B cell (primary cell): ENCODE measurements around the gene CLDN2. TPM values are rescaled to one million over a fixed set of nuclear protein-coding genes. Genes with fewer than 3 reads are reported as not detected.

Source experiments
- ATAC-seq: fragments of 200-7000 bp; cut with Tn5 transposase; one replicate; pipeline ENCODE4 v1.10.0; 2021; ENCODE audit warnings: low read depth, mild to moderate bottlenecking, moderate number of reproducible peaks, moderate library complexity
- CTCF ChIA-PET: fragments of 350-600 bp; sonication (Branson Sonifier 250); formaldehyde crosslinking; loops from one replicate; lab custom pipeline; 2021; ENCODE audit warnings: antibody characterized with exemption, inconsistent platforms; lab: Charles Lee
- POLR2A ChIA-PET: fragments of 350-600 bp; sonication (Branson Sonifier 250); formaldehyde crosslinking; loops from one replicate; lab custom pipeline; 2021; ENCODE audit warnings: antibody characterized with exemption; lab: Charles Lee
- DNase-seq: peaks from one replicate; pipeline ENCODE4 v3.0.0; 2013
- H2AFZ ChIP-seq: 2 replicates; pipeline ENCODE4 v1.6.1; 2012; ENCODE audit warnings: mild to moderate bottlenecking, low read depth, low read length; ENCODE audit not compliant: insufficient read depth, poor library complexity, severe bottlenecking
- H3K27ac ChIP-seq, 2 donors: 1 replicate in 1 of 2; 2 replicates in 1 of 2; pipeline ENCODE4 v1.5.1; 2012 to 2013; ENCODE audit warnings: low read length in 2 of 2, mild to moderate bottlenecking in 2 of 2, moderate library complexity in 1 of 2
- H3K27me3 ChIP-seq, 4 experiments: fragments of 200-600 bp in 1 of 4; sonication (generic) in 1 of 4; replicated peaks in 1 of 4; 1 replicate in 2 of 4; 2 replicates in 2 of 4; pipeline versions ENCODE4 v1.6.1 to v1.7.0; 2013 to 2016; ENCODE audit warnings: low read length in 3 of 4, mild to moderate bottlenecking in 2 of 4, mixed read lengths in 1 of 4, moderate library complexity in 1 of 4; ENCODE audit not compliant: insufficient read depth in 4 of 4, control insufficient read depth in 3 of 4; ENCODE audit errors: control extremely low read depth in 1 of 4
- H3K36me3 ChIP-seq, 2 experiments: replicated peaks in 1 of 2; 1 replicate in 1 of 2; 2 replicates in 1 of 2; pipeline versions ENCODE4 v1.6.1 to v1.7.1; 2013; ENCODE audit warnings: low read length in 1 of 2; ENCODE audit not compliant: insufficient read depth in 2 of 2, control insufficient read depth in 1 of 2; ENCODE audit errors: control extremely low read depth in 1 of 2, extremely low read depth in 1 of 2
- H3K4me1 ChIP-seq, 2 donors: fragments of 200-600 bp in 1 of 2; sonication (generic) in 1 of 2; 1 replicate in 1 of 2; 2 replicates in 1 of 2; pipeline versions ENCODE4 v1.5.1 to v1.6.1; 2013 to 2017; ENCODE audit warnings: low read length in 2 of 2; ENCODE audit not compliant: control insufficient read depth in 2 of 2, insufficient read depth in 2 of 2
- H3K4me2 ChIP-seq: replicated peaks from 2 replicates; pipeline ENCODE3; 2012; ENCODE audit warnings: mild to moderate bottlenecking, low read depth, low read length; ENCODE audit not compliant: poor library complexity, severe bottlenecking
- H3K4me3 ChIP-seq, 5 experiments: fragments of 200-600 bp in 1 of 5; sonication (generic) in 1 of 5; 1 replicate in 3 of 5; 2 replicates in 2 of 5; pipeline versions ENCODE4 v1.5.1 to v1.7.0; 2011 to 2016; ENCODE audit warnings: low read length in 4 of 5, mild to moderate bottlenecking in 4 of 5, low read depth in 2 of 5, control low read depth in 1 of 5, moderate library complexity in 1 of 5; ENCODE audit not compliant: insufficient read depth in 1 of 5; ENCODE audit errors: control extremely low read depth in 1 of 5, extremely low read depth in 1 of 5
- H3K79me2 ChIP-seq: fragments of 200-600 bp; sonication (generic); one replicate; pipeline ENCODE4 v1.6.0; 2016; ENCODE audit warnings: low read length; ENCODE audit not compliant: control insufficient read depth, insufficient read depth
- H3K9ac ChIP-seq: fragments of 200-600 bp; sonication (generic); 2 replicates; pipeline ENCODE4 v1.6.1; 2017; ENCODE audit warnings: mild to moderate bottlenecking, low read length, moderate library complexity
- H3K9me3 ChIP-seq, 3 donors: one replicate each; pipeline versions ENCODE4 v1.6.1 to v1.7.1; 2013; ENCODE audit warnings: low read length in 2 of 3; ENCODE audit not compliant: control insufficient read depth in 2 of 3, insufficient read depth in 1 of 3; ENCODE audit errors: control extremely low read depth in 1 of 3
- H4K20me1 ChIP-seq: 2 replicates; pipeline ENCODE4 v1.6.0; 2012; ENCODE audit warnings: mild to moderate bottlenecking, low read length; ENCODE audit not compliant: insufficient read depth, control insufficient read depth, poor library complexity, severe bottlenecking
- H3K27ac Mint-ChIP-seq: one replicate; pipeline ENCODE4 v1.8.0; 2021; ENCODE audit warnings: mixed read lengths
- H3K27me3 Mint-ChIP-seq: one replicate; pipeline ENCODE4 v1.8.0; 2021; ENCODE audit warnings: mixed read lengths
- H3K4me1 Mint-ChIP-seq: one replicate; pipeline ENCODE4 v1.8.0; 2021; ENCODE audit warnings: mixed read lengths
- H3K4me3 Mint-ChIP-seq: one replicate; pipeline ENCODE4 v1.8.0; 2021; ENCODE audit warnings: mixed read lengths
- H3K9me3 Mint-ChIP-seq: one replicate; pipeline ENCODE4 v1.8.0; 2022; ENCODE audit warnings: mixed read lengths; ENCODE audit not compliant: insufficient read depth
- CTCF ChIP-seq: fragments of 200-600 bp; IDR thresholded peaks from one replicate; pipeline ENCODE4 v1.8.0; 2022; ENCODE audit warnings: antibody characterized with exemption, mild to moderate bottlenecking
- EZH2 ChIP-seq: IDR thresholded peaks from 2 replicates; pipeline ENCODE4 v1.6.1; 2012; ENCODE audit warnings: borderline replicate concordance, low read depth, mild to moderate bottlenecking, moderate library complexity, low read length; ENCODE audit not compliant: insufficient read depth, poor library complexity, severe bottlenecking
- WGBS: methylation state at CpG from one replicate; pipeline ENCODE4 v1.1.5; 2013; ENCODE audit warnings: missing lambda C conversion rate; ENCODE audit not compliant: insufficient coverage; 5-methylcytosine and 5-hydroxymethylcytosine counted together
- intact Hi-C: fragments of 100-400 bp; cut with micrococcal nuclease; formaldehyde crosslinking; loops from one replicate; pipeline ENCODE4 v1.10.0; 2022
- polyA plus RNA-seq: library from polyadenylated mRNA; depleted of rRNA; stranded (reverse); fragments of >200 nt; gene quantifications from 2 replicates; pipeline ENCODE4 v1.2.3, GENCODE V29; 2012
- total RNA-seq, 2 donors: library from RNA; stranded (reverse); fragments of 120-200 nt in 1 of 2; gene quantifications; 1 replicate in 1 of 2; 2 replicates in 1 of 2; pipeline versions ENCODE4 v1.2.3 to v1.2.4, GENCODE V29; 2013 to 2022

CLDN2 gene
- total and polyA plus RNA-seq, 2 donors (not counting 1 experiment from before 2014, with no cell fraction given): not detected

DNA sequence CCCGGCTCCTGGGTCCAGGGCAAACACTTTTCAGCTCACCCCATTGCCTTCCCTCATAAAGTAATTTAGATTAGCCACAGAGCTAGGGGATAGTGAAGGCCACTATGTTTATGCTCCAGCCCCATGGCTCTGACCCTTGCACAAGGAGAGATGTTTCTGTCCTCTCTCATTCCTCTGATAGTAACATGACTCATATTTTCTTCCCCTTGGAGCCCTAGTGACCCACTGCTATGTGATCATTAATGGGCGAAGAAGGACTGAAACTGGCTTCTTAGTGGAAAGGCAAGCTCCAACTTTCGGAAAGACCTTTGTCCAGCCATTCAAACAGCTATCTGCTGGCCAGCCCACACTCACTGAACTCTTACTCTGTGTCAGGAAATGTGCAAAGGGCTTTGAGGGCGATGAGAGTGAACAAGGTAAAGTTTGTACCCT lies 12.3 kb downstream of the CLDN2 start:
- Histone ChIP-seq H3K4me2 (no peak overlapping the region), H3K79me2 (no peaks in the 10 kb centered on the region), H3K36me3 (no peaks in the 10 kb centered on the region), H3K27ac (no peak overlapping the region), H2AFZ (no peak overlapping the region), H3K9me3 (no peaks in the 10 kb centered on the region), H4K20me1 (no peaks in the 10 kb centered on the region), H3K4me1 (no peaks in the 10 kb centered on the region), H3K4me3 (no peak overlapping the region), H3K27me3 (no peaks in the 10 kb centered on the region), H3K9ac (no peak overlapping the region)
- H3K27me3 Mint-ChIP-seq: no peaks in the 10 kb centered on the region
- intact Hi-C loops: no loop called here
- no peak overlapping the region for H3K27ac Mint-ChIP-seq
- WGBS: 80% methylated on average over 1 of the region's 4 CpGs
- DNase-seq (no peak), ATAC-seq (no peak)
- no peaks in the 10 kb centered on the region for H3K9me3 Mint-ChIP-seq
- ChIA-PET CTCF (no interaction called here), POLR2A (no interaction called here)
- TF ChIP-seq CTCF: no peak
- no peak for TF ChIP-seq EZH2
- H3K4me1 Mint-ChIP-seq: no peaks in the 10 kb centered on the region
- no peak overlapping the region for H3K4me3 Mint-ChIP-seq

DNA sequence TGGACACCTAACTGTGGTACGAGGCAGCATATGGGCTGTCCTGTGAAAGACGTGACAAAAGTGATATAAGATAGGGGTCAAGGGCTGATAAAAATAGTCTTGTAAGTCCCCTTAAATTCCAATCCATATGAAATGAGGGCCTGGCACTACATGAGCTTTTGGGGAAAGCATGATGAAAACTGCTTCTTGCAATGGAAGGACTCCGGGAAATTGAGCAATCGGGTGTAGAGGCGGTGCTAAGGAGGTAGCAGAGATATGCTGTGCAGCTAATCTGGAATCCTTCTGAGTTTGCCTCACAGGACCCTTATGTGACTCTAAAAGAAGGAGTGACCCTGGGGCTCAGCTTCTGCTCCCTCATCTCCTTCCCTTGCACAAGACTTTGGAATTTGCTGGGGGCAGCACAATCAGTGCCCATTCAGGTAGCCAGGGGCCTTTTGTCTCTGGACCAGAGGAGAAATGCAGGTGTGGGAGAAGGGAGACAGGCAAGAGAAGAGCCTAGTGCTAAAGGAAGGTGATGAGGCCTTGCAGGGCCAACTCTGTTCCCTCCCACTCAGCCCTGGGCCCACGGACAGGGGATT lies 12.8 kb downstream of the CLDN2 start:
- DNase-seq (no peak), ATAC-seq (no peak)
- H3K27me3 ChIP-seq: no peaks in the 10 kb centered on the region
- no peaks in the 10 kb centered on the region for H4K20me1 ChIP-seq
- no CpG with 5 or more reads among the region's 6 CpGs for WGBS
- TF ChIP-seq CTCF (no peak), EZH2 (no peak)
- Mint-ChIP-seq H3K27me3 (no peaks in the 10 kb centered on the region), H3K9me3 (no peaks in the 10 kb centered on the region), H3K4me1 (no peaks in the 10 kb centered on the region), H3K4me3 (no peak overlapping the region), H3K27ac (no peak overlapping the region)
- H3K27ac ChIP-seq: no peak overlapping the region
- ChIA-PET CTCF (no interaction called here), POLR2A (no interaction called here)
- H2AFZ ChIP-seq: no peak overlapping the region
- H3K4me2 ChIP-seq: no peak overlapping the region
- no peaks in the 10 kb centered on the region for H3K4me1 ChIP-seq
- H3K9ac ChIP-seq: no peak overlapping the region
- H3K4me3 ChIP-seq: no peak overlapping the region
- no peaks in the 10 kb centered on the region for H3K79me2 ChIP-seq
- H3K36me3 ChIP-seq: no peaks in the 10 kb centered on the region
- intact Hi-C loops: no loop called here
- H3K9me3 ChIP-seq: no peaks in the 10 kb centered on the region
